Stimulated activated CD4-positive, alpha-beta T cell treated with anti-CD3 and anti-CD28 coated beads, Interleukin-2, amount 100 ng/mL, for 4 hours (primary cell): ENCODE results near the gene UBB.
A peak's percentile ranks its signal among the peaks of the same experiment; 100 is the strongest.

Source experiments
- DNase-seq: peaks from one replicate; pipeline ENCODE4 v3.0.0-alpha.2; 2020; ENCODE audit warnings: low read depth

Gene UBB

DNA sequence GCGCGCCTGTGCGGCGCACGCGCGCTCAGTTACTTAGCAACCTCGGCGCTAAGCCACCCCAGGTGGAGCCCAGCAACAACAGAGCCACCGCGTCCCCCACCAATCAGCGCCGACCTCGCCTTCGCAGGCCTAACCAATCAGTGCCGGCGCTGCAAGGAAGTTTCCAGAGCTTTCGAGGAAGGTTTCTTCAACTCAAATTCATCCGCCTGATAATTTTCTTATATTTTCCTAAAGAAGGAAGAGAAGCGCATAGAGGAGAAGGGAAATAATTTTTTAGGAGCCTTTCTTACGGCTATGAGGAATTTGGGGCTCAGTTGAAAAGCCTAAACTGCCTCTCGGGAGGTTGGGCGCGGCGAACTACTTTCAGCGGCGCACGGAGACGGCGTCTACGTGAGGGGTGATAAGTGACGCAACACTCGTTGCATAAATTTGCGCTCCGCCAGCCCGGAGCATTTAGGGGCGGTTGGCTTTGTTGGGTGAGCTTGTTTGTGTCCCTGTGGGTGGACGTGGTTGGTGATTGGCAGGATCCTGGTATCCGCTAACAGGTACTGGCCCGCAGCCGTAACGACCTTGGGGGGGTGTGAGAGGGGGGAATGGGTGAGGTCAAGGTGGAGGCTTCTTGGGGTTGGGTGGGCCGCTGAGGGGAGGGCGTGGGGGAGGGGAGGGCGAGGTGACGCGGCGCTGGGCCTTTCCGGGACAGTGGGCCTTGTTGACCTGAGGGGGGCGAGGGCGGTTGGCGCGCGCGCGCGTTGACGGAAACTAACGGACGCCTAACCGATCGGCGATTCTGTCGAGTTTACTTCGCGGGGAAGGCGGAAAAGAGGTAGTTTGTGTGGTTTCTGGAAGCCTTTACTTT, at the start of gene UBB:
TSS of gene UBB (plus strand) at position 452 of the 856 bp plus-strand sequence. CDS start 817 bp downstream, outside the sequence.
- DNase-seq, result peak; percentile 92

DNA sequence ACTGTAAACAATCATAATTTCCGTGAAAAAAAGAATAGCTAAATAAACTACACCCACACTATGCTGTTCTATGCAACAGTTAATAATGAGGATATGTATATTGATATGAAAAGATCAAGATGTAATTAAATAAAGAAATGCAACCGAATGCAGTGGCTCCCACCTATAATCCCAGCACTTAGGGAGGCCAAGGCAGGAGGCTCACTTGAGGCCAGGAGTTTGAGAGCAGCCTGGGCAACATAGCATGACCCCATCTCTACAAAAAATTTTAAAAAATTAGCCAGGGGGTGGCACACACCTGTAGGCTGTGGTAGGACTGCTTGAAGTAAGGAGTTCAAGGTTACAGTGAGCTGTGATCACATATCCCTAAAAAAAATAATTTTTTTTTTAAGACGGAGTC, 42.5 kb upstream of the UBB start:
- DNase-seq, result no peak

DNA sequence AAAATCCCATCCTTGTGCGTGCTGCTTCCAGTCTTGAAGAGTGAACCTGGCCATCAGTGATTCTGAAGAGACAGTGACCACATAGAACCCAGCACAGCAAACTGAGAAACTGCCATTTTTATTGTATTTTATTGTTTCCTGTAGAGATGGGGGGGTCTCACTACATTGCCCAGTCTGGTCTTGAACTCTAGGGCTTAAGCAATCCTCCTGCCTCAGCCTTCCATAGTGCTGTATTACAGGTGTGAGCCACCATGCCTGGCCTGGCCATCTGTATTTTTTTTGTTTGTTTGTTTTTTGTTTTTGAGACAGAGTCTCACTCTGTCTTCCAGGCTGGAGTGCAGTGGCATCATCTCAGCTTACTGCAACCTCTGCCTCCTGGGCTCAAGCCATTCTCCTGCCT, 41.5 kb upstream of the UBB start:
- no peak for DNase-seq

DNA sequence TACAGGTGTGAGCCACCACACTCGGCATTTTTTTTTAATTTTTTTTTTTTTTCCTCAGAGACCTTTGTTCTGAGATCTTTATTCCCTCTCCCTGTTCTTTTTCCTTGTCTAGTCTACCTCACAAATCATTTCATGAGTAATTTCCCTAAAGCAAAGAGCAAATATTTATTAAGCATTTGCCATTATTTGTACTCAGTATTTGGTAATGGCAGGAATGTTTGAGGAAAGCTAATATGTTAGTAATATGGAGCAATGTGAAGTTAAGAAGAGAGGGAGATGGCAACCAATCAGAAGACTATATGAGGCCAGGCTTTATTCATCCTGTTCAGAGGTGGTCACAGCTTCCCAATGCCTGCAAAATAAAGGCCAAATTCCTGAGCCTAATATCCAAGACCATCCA, 40.9 kb upstream of the UBB start:
- DNase-seq, result no peak

DNA sequence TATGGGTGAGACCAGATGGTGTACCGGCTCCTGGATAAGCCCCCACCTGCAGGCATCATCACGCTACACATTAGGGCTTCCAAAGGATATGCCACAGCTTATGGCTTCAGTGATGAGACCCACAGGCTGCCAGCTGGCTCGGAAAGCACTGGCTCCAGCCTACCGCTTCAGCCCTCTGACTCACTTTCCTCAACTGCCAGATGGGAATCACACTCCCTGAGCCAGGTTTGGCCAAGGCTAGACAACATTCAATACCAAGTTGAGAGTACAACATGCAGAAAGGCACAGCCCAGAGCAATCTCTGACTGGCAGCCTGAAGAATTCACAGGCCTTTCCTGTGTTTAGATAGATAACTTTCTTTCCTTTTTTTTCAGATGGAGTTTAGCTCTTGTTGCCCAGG, 37.9 kb upstream of the UBB start:
- no peak for DNase-seq

DNA sequence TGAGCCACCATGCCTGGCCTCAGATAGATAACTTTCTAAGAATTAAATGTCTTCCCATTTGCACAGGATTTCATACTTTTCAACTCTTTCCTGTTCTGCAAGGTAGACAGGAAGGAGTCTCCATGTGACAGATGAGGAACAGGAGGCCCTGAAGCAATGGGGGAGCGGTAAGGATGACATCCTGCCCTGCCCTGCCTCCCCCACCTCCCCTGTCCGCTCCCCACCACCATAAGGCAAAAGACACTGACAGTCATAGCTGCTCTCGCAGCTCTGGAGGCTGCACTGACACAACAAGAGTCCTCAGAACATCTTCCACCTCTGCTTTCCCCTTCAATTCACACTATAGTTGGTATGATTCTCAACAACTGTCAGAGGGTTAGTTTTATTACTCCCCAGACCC, 37.3 kb upstream of the UBB start:
- DNase-seq, result no peak

DNA sequence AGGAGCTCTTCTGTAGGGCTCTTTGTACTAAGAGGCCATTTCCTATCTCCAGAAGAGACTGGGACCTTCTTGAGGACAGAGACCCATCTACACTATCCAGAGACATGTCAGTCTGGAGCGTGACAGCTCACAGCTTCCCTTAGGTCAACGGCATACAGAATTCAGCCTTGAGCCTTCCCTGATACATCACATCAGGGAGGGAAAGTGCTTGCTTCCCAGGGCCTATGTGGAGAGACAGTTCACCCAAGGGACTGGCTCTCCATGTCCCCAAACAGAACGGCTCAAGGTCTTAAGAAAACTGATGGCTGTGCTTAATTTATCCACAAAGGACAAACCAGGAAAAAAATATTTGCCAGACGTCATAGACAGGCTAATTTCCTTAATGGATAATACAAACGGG, 35.3 kb upstream of the UBB start:
- no peak for DNase-seq

DNA sequence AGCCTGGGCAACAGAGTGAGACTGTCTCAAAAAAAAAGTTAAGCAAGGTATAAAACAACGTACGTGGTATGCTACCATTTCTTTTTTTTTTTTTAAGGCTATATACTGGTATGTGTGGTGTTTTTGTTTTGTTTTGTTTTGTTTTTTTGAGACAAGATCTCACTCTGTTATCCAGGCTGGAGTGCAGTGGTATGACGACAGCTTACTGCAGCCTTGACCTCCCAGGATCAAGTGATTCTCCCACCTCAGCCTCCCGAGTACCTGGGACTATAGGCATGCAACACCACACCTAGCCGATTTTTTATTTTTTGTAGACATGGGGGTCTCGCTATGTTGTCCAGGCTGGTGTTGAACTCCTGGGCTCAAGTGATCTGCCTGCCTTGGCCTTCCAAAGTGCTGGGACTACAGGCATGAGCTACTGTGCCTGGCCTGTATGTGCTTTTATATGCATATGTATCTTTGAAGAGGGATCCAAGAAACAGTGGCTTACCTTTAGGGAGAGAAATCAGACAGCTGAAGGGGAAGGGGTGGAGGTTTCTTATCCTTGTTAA, 34.1 kb upstream of the UBB start:
- DNase-seq, result no peak

DNA sequence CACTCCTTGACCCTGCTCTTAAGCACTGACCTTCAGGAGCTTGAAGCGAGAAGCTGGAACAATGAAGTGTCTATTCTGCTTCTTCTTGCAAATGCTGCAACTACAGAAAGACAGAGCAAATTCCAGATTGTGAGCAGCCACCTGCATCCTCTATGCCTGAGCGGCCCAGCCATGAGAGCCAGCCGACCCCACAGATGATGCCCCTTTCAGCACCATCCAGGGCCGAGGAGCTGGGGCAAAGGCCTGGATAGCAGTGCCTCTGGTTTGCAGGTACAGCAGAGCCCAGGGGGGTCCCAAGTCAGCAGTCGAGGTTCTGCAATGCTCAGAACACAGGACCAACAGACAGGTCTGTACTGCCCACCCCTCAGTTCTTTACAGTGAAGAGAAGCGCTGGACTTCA, 32.3 kb upstream of the UBB start:
- DNase-seq, result no peak

DNA sequence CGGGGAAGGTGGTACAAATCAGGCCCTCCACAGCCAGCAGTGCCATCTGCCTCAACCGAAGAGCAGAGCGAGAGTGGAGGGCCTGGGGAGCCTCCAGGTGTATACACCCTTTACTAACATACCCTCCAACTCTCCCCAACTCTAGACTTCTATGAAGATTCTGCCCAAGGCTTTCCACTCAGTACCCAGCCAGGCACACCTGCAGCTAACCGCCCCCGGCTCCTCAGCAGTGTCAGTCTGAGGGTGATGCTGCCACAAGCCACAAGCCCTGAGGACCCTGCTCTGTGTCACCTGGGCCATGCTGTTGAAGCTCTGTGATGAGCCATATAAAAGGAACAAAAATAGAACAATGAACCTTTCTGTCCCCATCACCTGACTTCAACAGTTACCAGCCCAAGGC, 31.5 kb upstream of the UBB start:
- no peak for DNase-seq

DNA sequence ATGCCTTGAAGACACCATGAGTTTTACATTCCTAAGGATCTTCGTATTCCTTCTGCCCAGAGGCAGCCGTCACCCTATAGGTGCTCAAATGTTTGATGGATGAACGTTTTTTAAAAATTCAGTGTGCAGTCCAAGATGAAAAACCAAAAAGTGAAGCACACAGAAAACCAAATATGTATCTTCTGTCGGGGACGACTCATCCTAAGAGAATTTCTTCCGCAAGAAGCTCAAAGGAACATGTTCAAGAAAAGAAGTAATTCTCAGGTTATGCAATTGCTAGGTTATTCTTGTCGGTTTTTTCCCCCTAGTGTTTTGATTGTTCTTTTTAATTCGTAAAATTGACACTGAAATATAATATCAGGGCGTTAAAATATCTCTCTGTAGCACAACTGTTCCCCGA, 29.1 kb upstream of the UBB start:
- no peak for DNase-seq

DNA sequence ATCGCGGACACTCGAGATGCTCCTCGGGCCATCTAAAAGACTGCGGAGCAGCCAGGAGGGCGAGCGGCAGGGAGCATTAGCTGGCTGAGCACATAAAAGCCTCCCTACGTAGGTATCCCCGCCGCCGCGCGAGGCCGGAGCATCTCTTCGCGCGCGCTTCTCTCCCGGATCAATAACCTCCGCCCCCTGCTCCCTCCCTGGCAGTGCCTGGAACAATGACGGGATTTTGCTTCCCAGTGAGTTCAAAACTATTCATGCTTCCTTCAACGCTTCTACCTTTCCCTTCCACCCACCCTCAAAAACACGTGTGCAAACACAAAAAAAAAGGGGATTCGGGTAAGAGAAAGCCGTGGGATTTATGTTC, 28.6 kb upstream of the UBB start:
- peak; percentile 21 for DNase-seq

DNA sequence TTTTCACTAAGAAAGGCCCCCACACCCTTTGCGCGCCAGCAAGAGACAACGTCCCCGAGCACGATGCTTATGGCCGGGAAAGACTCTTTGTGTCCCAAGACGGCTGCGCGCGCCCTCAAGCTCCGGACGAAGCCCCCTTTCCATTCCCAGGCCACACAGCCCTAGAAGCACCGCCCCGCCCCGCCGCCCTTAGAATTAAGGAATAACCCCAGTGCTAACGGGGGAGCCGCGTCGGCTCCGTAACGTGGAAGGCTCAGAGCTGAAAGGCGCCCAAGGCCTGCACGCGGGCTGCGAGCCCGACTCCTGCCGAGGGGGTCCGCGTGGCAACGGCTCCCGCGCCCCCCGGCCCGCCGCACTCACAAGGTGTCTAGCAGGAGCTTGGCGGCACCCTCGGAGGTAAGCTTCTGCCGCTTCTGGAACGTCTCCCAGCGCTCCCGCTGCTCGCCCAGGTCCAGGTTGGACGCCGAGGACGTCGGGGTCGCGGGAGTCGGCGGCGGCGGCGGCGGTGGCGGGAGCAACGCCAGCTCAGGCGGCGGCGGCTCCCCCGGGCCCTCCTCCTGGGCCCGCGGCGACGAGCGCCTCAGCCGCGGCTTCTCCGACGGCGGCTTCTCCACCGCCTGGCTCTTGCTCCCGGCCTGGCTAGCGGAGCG, 28.1 kb upstream of the UBB start:
- DNase-seq, result no peak

DNA sequence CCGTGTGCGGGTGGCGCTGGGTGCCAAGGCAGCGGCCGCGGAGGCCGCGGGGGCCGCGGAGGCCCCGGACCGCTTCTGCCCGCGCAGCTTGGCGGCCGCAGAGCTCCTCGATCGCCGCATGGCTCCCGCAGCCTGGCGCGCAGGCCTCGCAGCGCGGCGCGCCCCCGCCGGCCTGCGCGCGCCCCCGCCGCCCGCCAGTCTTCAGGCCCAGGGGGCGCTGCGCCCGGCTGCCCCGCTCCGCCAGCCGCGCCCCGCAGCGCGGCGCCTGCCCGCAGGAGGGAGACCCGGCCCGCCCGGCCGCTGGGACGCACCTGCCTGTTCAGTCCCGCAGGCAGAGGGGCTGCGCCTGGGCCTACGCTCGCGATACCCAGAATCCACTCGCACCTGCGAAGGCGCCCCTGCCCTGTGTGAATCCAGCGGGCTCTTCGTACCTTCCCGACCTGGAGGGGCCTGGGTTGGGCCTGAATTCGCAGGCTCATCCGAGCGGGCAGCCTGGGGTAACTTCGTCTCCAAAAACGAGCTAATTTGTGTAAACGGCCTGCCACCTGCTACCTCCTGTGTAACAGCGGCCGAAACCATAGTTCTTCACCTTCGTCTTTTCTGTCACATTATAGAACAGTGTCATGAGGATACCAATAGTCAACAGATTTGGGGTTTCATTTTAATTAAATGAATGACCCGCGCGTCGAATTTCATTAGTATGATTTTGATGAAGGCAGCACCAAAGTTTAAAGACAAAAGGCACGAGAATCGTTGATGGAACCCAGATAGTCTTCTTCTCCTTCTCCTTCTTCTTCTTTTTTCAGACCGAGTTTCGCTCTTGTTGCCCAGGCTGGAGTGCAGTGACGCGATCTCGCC, 27.3 kb upstream of the UBB start, which contains the start of gene CENPV:
TSS of gene CENPV (minus strand) at position 153 of the 858 bp plus-strand sequence. CDS start at position 120, 33 bp downstream.
- DNase-seq, result peak; percentile 60

DNA sequence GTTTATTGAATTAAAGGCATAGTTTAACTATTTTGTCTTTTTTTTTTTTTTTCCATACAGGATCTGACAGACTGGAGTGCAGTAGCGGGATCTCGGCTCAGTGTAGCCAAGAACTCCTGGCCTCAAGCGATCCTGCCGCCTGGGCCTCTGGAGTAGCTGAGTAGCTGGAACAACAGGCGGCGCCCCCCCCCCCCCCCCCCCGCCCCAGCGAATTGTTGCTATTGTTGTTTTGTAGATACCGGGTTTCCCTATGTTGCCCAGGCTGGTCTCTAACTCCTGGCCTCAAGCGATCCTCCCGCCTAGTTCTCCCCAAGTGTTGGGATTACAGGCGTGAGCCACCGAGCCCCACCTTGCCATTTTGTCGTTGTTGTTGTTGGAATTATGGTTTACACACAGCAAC, 26.3 kb upstream of the UBB start:
- no peak for DNase-seq

DNA sequence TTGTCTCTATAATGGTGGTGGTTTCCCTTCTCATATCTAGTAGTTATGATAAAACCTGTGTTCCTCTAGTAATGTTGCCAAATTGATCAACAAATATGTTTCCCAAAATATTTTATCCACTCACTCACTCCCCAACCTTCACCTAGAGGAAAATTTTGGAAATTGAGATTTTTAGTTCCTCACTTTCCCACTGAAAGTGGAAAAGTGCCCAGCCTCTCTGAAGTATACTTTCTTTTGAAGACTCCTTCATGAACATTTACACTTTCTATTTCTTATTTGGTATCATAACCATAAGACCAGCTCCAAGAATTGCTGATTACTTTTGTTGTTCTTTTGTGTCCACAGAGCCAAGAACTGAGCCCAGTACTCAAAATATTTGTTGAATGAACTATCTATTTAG, 22.5 kb upstream of the UBB start:
- no peak for DNase-seq

DNA sequence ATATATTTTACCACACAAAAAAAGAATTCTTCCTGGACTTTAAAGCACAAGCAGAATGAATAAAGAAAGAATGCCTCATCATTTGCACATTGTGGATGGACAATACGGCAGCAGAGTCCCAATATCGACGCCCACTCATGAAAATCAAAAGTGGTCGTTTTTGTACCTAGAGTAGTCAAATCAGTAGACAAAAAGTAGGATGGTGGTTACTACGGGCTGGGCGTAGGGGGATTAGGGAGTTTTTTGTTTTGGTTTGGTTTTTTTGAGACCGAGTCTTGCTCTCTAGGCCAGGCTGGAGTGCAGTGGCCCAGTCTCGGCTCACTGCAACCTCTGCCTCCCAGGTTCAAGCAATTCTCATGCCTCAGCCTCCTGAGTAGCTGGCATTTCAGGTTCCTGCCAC, 19.0 kb upstream of the UBB start:
- no peak for DNase-seq

DNA sequence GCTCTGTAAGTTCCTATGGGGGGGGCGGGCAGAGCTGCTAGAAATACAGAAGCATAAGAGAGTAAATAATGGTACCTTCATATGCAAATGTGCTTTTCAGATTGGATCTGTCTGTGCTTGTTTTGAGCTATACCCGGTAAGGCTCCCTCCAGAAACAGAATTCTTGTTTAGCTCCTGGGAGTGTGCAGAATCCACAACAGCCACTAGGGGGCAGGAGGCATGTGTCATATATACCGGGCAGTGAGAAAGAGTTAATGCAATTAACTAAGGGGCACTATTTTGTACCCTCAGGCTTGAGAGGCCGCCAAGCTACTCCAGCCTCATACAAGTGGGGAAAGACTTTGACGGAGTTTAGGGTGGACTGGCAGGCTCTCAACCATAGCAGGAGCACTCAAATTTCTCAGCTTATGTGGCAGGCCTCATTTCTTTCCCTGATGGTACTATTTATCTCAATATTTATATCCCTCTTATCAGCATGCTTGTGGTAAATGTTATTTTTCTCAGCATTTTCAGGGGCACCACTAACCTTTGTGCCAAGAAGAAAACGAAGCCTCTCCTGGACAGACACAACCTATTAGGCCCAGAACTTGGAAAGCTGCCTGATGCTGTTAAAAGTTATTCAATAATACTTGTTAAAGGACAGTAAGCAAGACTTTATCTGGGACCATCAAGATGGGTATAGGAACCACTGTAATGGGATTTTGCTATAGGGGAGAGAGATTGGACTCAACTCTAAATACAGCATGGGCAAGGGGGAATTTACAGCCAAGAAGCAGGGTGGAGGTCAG, 16.9 kb upstream of the UBB start:
- DNase-seq, result peak; percentile 66

DNA sequence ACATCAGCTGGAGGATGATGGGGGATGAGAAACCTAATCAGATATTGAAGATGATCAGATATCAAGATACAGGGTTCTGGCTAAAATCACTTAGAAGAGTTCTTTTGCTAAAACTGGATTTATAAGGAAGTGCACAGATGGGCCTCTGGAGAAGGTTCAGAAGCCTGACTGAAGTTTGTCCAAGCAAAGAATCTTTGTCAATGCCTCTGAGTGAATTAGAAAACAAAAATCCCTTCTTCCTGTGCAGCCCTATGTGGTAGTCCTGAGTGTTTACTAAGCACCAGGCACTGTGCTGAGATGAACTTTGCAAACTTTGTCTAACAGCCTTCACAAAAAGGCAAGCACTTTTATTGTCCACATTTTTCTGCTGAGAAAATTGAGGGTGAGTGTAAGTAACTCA, 16.3 kb upstream of the UBB start:
- DNase-seq, result no peak

DNA sequence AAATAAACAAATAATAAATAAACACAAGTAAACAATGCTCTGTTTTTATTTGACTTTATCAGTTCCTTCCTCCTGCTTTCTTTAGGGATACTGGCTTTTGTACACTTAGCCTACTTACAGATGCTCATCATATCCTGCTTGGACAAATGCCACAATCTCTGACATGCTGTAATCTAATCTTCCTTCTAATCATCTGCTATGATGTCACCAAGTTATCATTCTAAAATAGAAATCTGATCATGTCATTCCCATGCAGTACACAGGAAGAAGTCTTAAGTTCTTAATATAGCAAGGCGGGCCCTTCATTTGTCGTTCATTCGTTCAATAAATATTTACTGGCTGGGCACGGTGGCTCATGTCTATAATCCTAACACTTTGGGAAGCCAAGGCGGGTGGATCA, 9.1 kb upstream of the UBB start:
- no peak for DNase-seq

DNA sequence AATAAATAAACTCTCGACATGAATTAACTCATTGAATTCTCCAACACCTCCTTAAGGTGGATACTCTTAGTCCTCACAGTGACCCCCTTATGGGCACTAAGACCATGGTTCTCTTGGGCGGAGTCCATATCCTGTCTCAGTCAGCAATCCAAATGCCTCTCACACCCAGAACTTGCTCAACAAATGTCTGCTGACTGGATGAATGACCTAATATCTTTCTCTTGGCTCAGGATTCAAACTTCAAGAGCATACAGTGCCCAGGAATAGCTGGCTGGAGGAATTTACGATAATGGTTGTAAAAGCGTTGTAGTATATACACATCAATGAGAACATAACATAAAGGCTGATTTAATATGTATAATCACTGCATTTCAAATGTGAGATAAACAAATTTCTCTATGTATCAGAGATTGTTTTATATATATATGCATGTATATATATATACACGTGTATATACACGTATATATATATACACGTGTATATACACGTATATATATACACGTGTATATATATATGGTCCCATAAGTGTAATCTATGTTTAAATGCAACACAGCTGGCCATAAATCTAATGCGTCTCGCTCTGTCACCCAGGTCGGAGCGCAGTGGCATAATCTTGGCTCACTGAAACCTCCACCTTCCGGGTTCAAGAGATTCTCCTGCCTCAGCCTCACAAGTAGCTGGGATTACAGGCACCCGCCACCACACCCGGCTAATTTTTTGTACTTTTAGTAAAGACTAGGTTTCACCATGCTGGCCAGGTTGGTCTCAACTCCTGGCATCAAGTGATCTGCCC, 6.5 kb upstream of the UBB start:
- no peak for DNase-seq
